Measurements from ENCODE around the gene LPAR1.

The LPAR1 gene

GRCh38 chr9:110996436-110997220, 41.6 kb downstream of the LPAR1 start:
- DNase-seq = no peak

GRCh38 chr9:110995420-110996340, 42.6 kb downstream of the LPAR1 start:
- no peak for DNase-seq

- DNase-seq = no peak
These were observed 43.5 kb downstream of the LPAR1 start for GRCh38 chr9:110994771-110995241.

- DNase-seq = no peak
These were observed 47.8 kb downstream of the LPAR1 start for GRCh38 chr9:110990481-110990880.

- DNase-seq = no peak
These were observed 51.7 kb downstream of the LPAR1 start for GRCh38 chr9:110986529-110986928.

- DNase-seq = no peak
These were observed 53.3 kb downstream of the LPAR1 start for GRCh38 chr9:110984890-110985437.

- DNase-seq = no peak
These were observed 58.0 kb downstream of the LPAR1 start for GRCh38 chr9:110980261-110980660.

GRCh38 chr9:110979636-110980035, 58.6 kb downstream of the LPAR1 start:
- no peak for DNase-seq

- DNase-seq = no peak
These were observed 59.8 kb downstream of the LPAR1 start for GRCh38 chr9:110978516-110978915.

- no peak for DNase-seq
These were observed 61.0 kb downstream of the LPAR1 start for GRCh38 chr9:110977259-110977709.

GRCh38 chr9:110975969-110976368, 62.3 kb downstream of the LPAR1 start:
- DNase-seq = no peak

GRCh38 chr9:110975278-110975677, 63.0 kb downstream of the LPAR1 start:
- no peak for DNase-seq

- no peak for DNase-seq
These were observed 66.6 kb downstream of the LPAR1 start for GRCh38 chr9:110971705-110972104.

GRCh38 chr9:110971234-110971633, 67.0 kb downstream of the LPAR1 start:
- no peak for DNase-seq

- DNase-seq = no peak
These were observed 68.3 kb downstream of the LPAR1 start for GRCh38 chr9:110969971-110970386.

- DNase-seq = no peak
These were observed 70.2 kb downstream of the LPAR1 start for GRCh38 chr9:110968096-110968495.

GRCh38 chr9:110967196-110967595, 71.1 kb downstream of the LPAR1 start:
- no peak for DNase-seq

- DNase-seq = no peak
These were observed 78.0 kb downstream of the LPAR1 start for GRCh38 chr9:110960288-110960687.

- DNase-seq = no peak
These were observed 79.4 kb downstream of the LPAR1 start for GRCh38 chr9:110958847-110959246.

GRCh38 chr9:110954822-110955291, 83.4 kb downstream of the LPAR1 start:
- no peak for DNase-seq

- no peak for DNase-seq
These were observed 85.8 kb downstream of the LPAR1 start for GRCh38 chr9:110952540-110952859.

- DNase-seq = no peak
These were observed 86.3 kb downstream of the LPAR1 start for GRCh38 chr9:110951805-110952539.

All from activated CD4-positive, alpha-beta T cell treated with anti-CD3 and anti-CD28 coated beads, Interleukin-2, amount 50 U/mL, for 48 hours (primary cell).